Keratinocyte (primary cell): ENCODE data around the gene FHIT. TPM values are rescaled to one million over a fixed set of nuclear protein-coding genes. Genes with fewer than 3 reads are reported as not detected.

Experiments
- DNase-seq: peaks from one replicate; pipeline ENCODE4 v3.0.0-alpha.2; 2011; ENCODE audit warnings: low read depth, missing footprints, low spot score
- FAIRE-seq: peaks from 2 replicates; lab custom pipeline; 2011; peaks lifted over from hg19 to GRCh38; lab: Jason Lieb, UNC
- H2AFZ ChIP-seq: 2 replicates; pipeline ENCODE4 v1.6.0; 2012; ENCODE audit warnings: low read length, control low read depth, inconsistent platforms; ENCODE audit not compliant: control insufficient read depth
- H3K27ac ChIP-seq: 2 replicates; pipeline ENCODE4 v1.5.1; 2011; ENCODE audit warnings: low read length; ENCODE audit not compliant: control insufficient read depth, insufficient read depth
- H3K27me3 ChIP-seq: 3 replicates; pipeline ENCODE4 v1.6.0; 2011; ENCODE audit warnings: low read length; ENCODE audit not compliant: control insufficient read depth, insufficient read depth; ENCODE audit errors: extremely low read depth
- H3K36me3 ChIP-seq, 2 experiments: 2 replicates in 1 of 2; 3 replicates in 1 of 2; pipeline ENCODE4 v1.5.1; 2011; ENCODE audit warnings: low read length in 2 of 2, mild to moderate bottlenecking in 1 of 2; ENCODE audit not compliant: control insufficient read depth in 2 of 2, insufficient read depth in 2 of 2; ENCODE audit errors: extremely low read depth in 1 of 2
- H3K4me1 ChIP-seq: 3 replicates; pipeline ENCODE4 v1.5.1; 2011; ENCODE audit warnings: low read length; ENCODE audit not compliant: control insufficient read depth, insufficient read depth; ENCODE audit errors: extremely low read depth
- H3K4me2 ChIP-seq: 3 replicates; pipeline ENCODE4 v1.6.0; 2011; ENCODE audit warnings: low read depth, low read length; ENCODE audit not compliant: control insufficient read depth, insufficient read depth; ENCODE audit errors: extremely low read depth
- H3K4me3 ChIP-seq, 3 experiments: fragments of 200-600 bp in 1 of 3; sonication (generic) in 1 of 3; 2 replicates in 2 of 3; 3 replicates in 1 of 3; pipeline ENCODE4 v1.5.1; 2011 to 2016; ENCODE audit warnings: low read length in 3 of 3, mild to moderate bottlenecking in 3 of 3, control low read depth in 2 of 3, inconsistent platforms in 1 of 3, low read depth in 1 of 3, mixed read lengths in 1 of 3, mixed run types in 1 of 3, moderate library complexity in 1 of 3; ENCODE audit not compliant: control insufficient read depth in 2 of 3, insufficient read depth in 2 of 3; ENCODE audit errors: extremely low read depth in 1 of 3
- H3K79me2 ChIP-seq: 2 replicates; pipeline ENCODE4 v1.6.0; 2012; ENCODE audit warnings: low read length; ENCODE audit not compliant: control insufficient read depth, insufficient read depth
- H3K9ac ChIP-seq: 3 replicates; pipeline ENCODE4 v1.6.0; 2011; ENCODE audit warnings: low read length; ENCODE audit not compliant: control insufficient read depth, insufficient read depth; ENCODE audit errors: extremely low read depth
- H3K9me1 ChIP-seq: 3 replicates; pipeline ENCODE4 v1.6.0; 2011; ENCODE audit warnings: low read length; ENCODE audit not compliant: control insufficient read depth, insufficient read depth; ENCODE audit errors: extremely low read depth
- H3K9me3 ChIP-seq: 2 replicates; pipeline ENCODE4 v1.5.1; 2012; ENCODE audit warnings: low read depth, low read length; ENCODE audit not compliant: control insufficient read depth
- H4K20me1 ChIP-seq: 3 replicates; pipeline ENCODE4 v1.6.0; 2011; ENCODE audit warnings: low read length; ENCODE audit not compliant: control insufficient read depth, insufficient read depth; ENCODE audit errors: extremely low read depth
- CTCF ChIP-seq, 3 experiments: IDR thresholded peaks in 1 of 3; conservative IDR thresholded peaks in 1 of 3; optimal IDR thresholded peaks in 1 of 3; 2 replicates in 2 of 3; 3 replicates in 1 of 3; pipeline versions ENCODE3 to v1.5.1; 2011; ENCODE audit warnings: low read length in 3 of 3, mild to moderate bottlenecking in 3 of 3, moderate library complexity in 2 of 3, control low read depth in 1 of 3, inconsistent platforms in 1 of 3; ENCODE audit not compliant: insufficient read depth in 2 of 3; ENCODE audit errors: extremely low read depth in 1 of 3
- EZH2 ChIP-seq: IDR thresholded peaks from one replicate; pipeline ENCODE4 v1.6.1; 2012; ENCODE audit warnings: inconsistent platforms, mild to moderate bottlenecking, low read length, moderate library complexity
- dilution Hi-C: fragments of 300-500 bp; cut with MboI; formaldehyde crosslinking; loops from one replicate; pipeline ENCODE4 v1.7.0; 2020; ENCODE audit warnings: low sequenced_read_pairs; ENCODE audit not compliant: extremely low pct_ligation_motif_present
- polyA plus RNA-seq, 5 experiments: library from polyadenylated mRNA; depleted of rRNA in 3 of 5; stranded (reverse) in 3 of 5; stranded (forward) in 1 of 5; unstranded in 1 of 5; fragments of >200 nt; gene quantifications; 1 replicate in 1 of 5; 2 replicates in 3 of 5; 3 replicates in 1 of 5; pipeline versions ENCODE4 v1.2.1 to v1.2.3, GENCODE V29; 2011 to 2012; ENCODE audit warnings: missing spikeins in 2 of 5, low read depth in 1 of 5, low replicate concordance in 1 of 5

Gene FHIT
- polyA plus RNA-seq, 1 donor (not counting 4 experiments of a cell fraction or from before 2014, with no cell fraction given), result 2.2 TPM

- H3K9me3 ChIP-seq, result no peaks in the 10 kb centered on the region
- no peaks in the 10 kb centered on the region for H3K79me2 ChIP-seq
- H3K9me1 ChIP-seq, result no peaks in the 10 kb centered on the region
- dilution Hi-C loops, result no loop called here
- no peak overlapping the region for H3K4me2 ChIP-seq
- DNase-seq (no peak), FAIRE-seq (no peak)
- no peaks in the 10 kb centered on the region for H4K20me1 ChIP-seq
- TF ChIP-seq EZH2 (no peak), CTCF (optimal IDR thresholded peaks at IDR 0.05 in 1 of 3, IDR thresholded peaks at IDR 0.05 in 1 of 3, conservative IDR thresholded peaks at IDR 0.05 in 1 of 3; ENCODE audit: extremely low read depth in 1 of 3, insufficient read depth in 2 of 3, low read length in 3 of 3) (no peak)
- no peaks in the 10 kb centered on the region for H3K36me3 ChIP-seq
- H3K9ac ChIP-seq, result no peak overlapping the region
- H2AFZ ChIP-seq, result no peak overlapping the region
- no peaks in the 10 kb centered on the region for H3K4me1 ChIP-seq
- H3K27ac ChIP-seq, result no peak overlapping the region
- H3K4me3 ChIP-seq, result no peak overlapping the region
- no peaks in the 10 kb centered on the region for H3K27me3 ChIP-seq
Observed at GRCh38 chr3:59708202-59708601, 1543.0 kb downstream of the FHIT start.

- Histone ChIP-seq H3K27ac (no peak overlapping the region), H3K4me1 (no peaks in the 10 kb centered on the region), H2AFZ (no peak overlapping the region), H3K9ac (no peak overlapping the region), H3K9me1 (no peaks in the 10 kb centered on the region), H3K4me2 (no peak overlapping the region), H3K27me3 (no peaks in the 10 kb centered on the region), H3K4me3 (no peak overlapping the region), H3K9me3 (no peaks in the 10 kb centered on the region), H3K36me3 (no peaks in the 10 kb centered on the region), H3K79me2 (no peaks in the 10 kb centered on the region), H4K20me1 (no peaks in the 10 kb centered on the region)
- TF ChIP-seq EZH2, result no peak
- no peak for FAIRE-seq
- dilution Hi-C loops, result no loop called here
- no peak for DNase-seq
Observed at GRCh38 chr3:59704292-59704691, 1547.0 kb downstream of the FHIT start.

- H3K79me2 ChIP-seq, result no peaks in the 10 kb centered on the region
- no peaks in the 10 kb centered on the region for H4K20me1 ChIP-seq
- no peak overlapping the region for H3K4me2 ChIP-seq
- H3K36me3 ChIP-seq, result no peaks in the 10 kb centered on the region
- DNase-seq (no peak), FAIRE-seq (no peak)
- TF ChIP-seq CTCF (optimal IDR thresholded peaks at IDR 0.05 in 1 of 3, IDR thresholded peaks at IDR 0.05 in 1 of 3, conservative IDR thresholded peaks at IDR 0.05 in 1 of 3; ENCODE audit: extremely low read depth in 1 of 3, insufficient read depth in 2 of 3, low read length in 3 of 3) (no peak), EZH2 (no peak)
- H2AFZ ChIP-seq, result no peak overlapping the region
- no peaks in the 10 kb centered on the region for H3K4me1 ChIP-seq
- H3K4me3 ChIP-seq, result no peak overlapping the region
- dilution Hi-C loops, result no loop called here
- no peaks in the 10 kb centered on the region for H3K9me3 ChIP-seq
- H3K27me3 ChIP-seq, result no peaks in the 10 kb centered on the region
- H3K9ac ChIP-seq, result no peak overlapping the region
- no peaks in the 10 kb centered on the region for H3K9me1 ChIP-seq
- H3K27ac ChIP-seq, result no peak overlapping the region
Observed at GRCh38 chr3:59699648-59700320, 1551.5 kb downstream of the FHIT start.
